GM19395 (cell line): ENCODE measurements around the gene CCDC159.
"Not testable (repeated sequence)": the region's sequence is repeated elsewhere in the genome, so short reads cannot be mapped to it uniquely, and the experiment has no call there.

ENCODE experiments used
- ATAC-seq: cut with Tn5 transposase; IDR thresholded peaks from one replicate; pipeline ENCODE4 v1.9.1; 2021; ENCODE audit warnings: mild to moderate bottlenecking, moderate library complexity; ENCODE audit not compliant: unreplicated experiment

Gene CCDC159

DNA sequence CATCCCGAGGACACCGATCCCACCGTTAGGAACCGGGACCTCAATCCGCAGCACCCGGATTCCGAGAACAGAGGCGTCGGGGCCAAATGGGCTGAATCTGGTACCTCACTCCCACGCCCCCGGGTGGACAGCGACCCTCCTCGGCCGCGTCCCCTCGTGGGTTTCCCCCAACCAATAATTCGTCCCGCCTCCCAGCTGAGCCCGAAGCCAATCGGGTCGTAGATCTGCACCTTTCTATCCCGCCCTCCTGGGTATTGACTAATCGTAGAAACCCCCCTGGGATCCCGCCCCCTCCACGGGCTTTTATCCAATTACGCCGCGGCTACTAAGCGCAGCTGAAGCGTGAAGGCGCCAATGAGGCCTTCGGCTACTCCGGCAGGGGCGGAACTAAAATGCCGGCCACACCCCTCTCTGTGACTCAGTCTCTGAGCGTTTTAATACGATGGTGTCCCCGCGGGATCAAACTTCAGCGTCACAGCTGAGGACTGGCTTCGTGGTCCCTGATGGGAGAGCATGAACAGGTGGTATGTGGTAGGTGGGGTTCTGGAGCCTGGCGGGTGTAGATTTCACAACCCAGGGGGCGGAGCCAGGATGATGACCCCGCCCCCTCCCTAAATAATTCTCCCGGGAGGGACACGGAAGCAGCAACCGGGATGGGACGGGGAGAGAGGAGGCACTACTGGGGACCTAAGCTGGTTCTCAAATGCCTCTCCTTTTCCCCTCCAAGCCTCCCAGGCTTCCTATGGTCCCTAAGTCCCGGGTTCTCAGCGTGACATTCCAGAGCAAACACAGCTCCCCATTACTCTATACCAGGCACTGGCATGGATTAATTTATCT, at the start of gene CCDC159, which contains the start of gene TMEM205:
TSS of gene CCDC159 (plus strand) at position 416 of the 837 bp plus-strand sequence. CDS start at position 504, 88 bp downstream.
TSS of gene TMEM205 (minus strand) at position 165 of the 837 bp plus-strand sequence. CDS start 649 bp downstream, outside the sequence.
- peak; percentile 87 for ATAC-seq

DNA sequence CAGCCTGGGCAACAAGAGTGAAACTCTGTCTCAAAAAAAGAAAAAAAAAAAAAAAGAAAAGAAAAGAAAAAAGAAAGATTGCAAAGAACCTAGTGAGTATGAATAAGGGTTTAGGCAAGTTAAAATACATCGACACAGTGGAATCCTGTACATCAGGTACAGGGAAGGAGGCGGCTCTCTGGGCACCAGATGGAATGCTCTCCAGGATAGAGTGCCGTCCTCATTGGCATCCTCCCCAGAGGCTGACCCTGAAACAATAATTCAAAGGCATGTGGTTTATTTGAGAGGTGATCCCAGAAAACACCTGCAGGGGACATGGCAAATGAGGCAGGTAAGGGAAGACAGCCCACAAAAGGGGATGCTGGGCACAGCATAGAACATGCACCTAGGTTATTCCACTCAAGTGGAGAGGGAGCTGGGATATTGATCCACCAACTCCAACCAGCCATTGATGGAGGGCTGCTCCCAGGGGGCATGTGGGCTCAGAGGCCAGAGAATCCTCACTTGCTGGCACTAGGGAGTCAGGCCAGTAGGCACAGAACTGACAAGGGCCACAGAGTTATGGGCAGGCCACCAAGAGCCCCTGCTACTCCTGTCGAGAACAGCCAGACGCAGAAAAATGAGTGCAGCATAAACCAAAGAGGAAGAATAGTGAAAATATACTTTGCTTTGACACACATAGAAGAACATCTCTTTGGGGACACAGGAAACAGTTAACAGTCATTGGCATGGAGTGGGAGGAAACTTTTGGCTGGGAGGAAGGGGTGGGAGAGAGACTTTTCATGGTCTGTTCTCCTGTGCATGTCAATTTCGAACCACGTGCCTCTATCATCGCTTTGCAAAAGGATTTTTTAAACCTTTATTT, 46.1 kb upstream of the CCDC159 start:
- ATAC-seq, result no peak

GRCh38 chr19:11300811-11301120, 45.6 kb upstream of the CCDC159 start:
- ATAC-seq, result no peak

DNA sequence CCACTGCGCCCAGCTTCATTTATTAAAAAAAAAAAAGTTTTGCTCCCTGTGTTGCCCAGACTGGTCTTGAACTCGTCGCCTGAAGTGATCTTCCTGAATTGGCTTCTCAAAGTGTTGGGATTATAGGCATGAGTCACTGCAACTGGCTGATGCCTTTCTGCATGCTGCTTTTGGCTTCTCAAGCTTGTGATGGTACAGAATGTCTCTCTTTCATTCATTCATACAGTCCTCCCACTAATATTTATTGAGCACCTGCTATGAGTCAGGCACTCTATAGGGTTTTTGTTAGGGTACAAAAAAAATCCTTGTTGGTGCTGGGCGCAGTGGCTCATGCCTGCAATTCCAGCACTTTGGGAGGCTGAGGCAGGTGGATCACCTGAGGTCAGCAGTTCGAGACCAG, 41.4 kb upstream of the CCDC159 start:
- ATAC-seq, result no peak

DNA sequence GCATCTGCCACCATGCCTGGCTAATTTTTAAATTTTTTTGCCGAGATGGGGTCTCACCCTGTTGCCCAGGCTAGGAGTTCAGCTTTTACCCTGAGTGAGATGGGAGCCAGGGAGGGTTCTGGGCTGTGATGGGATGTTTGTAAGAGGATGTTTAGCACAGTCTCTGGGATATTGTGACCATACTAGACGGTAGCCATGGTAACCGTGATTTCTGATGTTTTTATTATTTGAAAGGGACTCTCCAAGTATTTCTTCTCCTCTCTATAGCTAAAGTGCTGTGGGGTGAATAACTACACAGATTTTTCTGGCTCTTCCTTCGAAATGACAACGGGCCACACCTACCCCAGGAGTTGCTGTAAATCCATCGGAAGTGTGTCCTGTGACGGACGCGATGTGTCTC, 40.0 kb upstream of the CCDC159 start:
- ATAC-seq, result no peak

DNA sequence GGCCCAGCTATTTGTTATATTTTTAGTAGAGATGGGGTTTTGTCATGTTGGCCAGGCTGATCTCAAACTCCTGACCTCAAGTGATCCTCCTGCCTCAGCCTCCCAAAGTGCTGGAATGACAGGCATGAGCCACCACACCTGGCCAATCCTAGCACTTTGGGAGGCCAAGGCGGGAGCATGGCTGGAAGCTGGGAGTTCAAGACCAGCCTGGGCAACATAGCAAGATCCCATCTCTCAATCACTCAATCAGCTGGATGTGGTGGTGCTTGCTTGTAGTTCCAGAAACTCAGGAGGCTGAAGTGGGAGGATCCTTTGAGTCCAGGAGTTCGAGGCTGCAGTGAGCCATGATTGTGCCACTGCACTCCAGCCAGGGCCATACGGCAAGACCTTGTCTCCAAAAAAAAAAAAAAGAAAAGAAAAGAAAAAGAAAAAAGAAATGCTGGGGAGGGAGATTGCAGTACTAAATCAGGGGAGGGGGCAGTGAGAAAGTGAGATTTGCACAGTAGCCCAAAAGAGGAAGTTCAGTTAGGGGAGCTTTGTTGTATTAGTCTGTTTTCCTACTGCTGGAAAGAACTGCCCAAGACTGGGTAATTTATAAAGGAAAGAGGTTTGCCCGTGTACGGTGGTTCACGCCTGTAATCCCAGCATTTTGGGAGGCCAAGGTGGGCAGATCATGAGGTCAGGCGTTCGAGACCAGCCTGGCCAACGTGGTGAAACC, 25.9 kb upstream of the CCDC159 start:
- not testable (repeated sequence) for ATAC-seq

DNA sequence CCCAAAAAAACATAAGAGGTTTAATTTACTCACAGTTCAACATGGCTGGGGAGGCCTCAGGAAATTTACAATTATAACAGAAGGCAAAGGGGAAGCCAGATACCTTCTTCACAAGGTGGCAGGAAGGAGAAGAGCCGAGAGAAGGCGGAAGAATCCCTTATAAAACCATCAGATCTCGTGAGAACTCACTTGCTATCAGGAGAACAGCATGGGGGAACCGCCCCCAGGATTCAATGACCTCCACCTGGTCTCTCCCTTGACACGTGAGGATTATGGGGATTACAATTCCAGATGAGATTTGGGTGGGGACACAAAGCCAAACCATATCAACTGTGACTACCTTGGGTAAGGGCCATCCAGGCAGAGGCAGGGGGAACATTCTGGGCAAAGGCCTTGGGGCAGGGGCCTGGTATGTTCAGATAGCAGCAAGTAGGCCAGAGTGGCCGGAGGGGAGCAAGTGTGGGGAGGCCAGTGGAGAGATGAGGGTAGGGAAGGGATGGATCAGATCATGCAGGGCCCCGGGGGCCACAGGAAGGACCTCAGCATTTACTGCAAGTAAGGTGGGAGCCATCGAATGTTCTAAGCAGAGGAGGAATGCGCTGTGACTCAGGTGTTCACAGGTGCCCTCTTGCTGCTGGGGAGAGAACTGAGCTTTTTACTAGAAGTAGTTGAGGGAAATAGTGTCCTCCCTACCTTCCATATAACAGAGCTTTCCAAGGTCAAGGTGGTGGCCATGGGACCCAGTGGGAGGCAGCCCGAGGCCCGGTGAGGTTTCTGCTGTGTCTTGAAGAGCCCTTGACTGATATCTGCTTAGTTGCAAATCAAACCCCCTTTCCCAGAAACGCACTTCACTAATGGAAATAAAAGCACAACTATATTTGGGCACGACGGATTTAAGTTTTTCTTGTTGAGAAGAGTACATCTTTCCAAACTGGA, 24.9 kb upstream of the CCDC159 start:
- ATAC-seq, result no peak

- ATAC-seq, result no peak
Observed at GRCh38 chr19:11322269-11323024, 23.9 kb upstream of the CCDC159 start.

GRCh38 chr19:11323601-11324078, 22.7 kb upstream of the CCDC159 start:
- peak; percentile 25 for ATAC-seq

DNA sequence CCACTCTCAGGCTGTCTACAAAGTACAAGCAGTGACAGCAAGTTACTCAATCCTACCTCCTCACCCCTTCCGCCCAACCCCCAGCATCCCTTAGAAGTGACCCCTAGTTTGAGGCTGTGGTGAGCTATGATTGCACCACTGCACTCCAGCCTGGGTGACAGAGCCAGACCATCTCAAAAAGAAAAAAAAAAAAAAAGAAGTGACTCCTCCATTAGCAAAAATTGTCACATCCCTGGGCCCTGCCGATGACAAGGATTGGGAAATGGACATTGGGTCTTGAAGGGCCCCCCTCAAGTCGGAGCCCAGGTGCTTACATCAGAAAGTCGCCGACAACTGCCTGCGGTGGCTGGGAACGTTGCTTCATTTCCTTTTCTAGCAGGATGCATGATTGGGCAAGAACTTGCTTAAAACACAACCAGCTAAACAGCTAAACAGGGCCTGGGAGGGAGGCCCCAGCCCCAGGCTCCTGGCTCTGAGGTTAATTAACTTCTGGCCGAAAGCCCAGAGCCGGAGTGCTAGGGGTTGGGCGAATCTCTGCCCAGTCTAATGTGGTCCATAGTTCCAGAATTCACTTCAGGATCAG, 22.1 kb upstream of the CCDC159 start:
- ATAC-seq, result peak; percentile 56

DNA sequence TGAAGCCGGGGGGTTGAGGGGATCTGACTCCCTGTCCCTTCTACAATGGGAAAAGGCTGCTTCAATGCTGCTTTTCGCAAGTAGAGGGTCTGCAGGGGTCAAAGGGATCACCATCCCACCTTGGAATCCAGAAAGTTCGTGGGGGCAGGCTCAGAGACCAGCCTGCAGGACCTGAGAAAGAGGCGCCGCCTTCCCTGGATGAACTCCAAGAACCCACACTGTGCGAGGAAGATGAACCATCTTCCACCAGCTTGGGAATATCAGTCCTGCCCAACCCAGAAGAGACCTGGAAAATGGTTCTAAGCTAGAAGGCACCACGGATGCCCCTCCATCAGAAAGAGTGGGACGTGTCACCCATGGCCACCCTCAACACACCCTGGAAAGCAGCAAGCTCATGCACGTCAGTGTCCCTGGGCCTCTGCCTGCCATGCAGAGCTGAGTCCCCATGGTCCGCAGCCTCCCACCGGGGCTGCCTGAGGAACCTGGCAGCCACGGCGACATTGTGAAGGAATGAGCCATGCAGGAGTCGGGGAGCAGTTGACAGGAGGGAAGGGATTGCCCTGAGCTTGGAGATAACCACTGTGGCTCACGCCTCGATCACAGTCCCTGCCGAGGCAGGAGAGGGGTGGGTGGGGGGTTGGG, 21.4 kb upstream of the CCDC159 start:
- no peak for ATAC-seq

DNA sequence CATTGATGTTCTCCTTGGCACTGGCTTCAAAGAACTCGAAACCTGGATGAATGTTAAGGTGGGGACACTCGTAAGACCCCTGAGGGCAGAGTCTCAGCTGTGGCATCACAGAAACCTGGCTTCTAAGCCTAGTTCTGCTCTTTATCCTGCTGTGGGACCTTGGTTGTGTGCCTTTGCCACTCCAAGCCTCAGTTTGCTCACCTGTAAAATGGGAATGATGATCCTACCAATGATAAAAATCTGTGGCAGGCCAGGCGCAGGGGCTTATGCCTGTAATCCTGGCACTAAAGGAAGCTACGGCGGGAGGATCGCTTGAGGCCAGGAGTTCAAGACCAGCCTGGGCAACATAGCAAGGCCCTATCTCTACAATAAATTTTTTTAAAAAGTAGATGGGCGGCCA, 20.8 kb upstream of the CCDC159 start:
- no peak for ATAC-seq

GRCh38 chr19:11330127-11330526, 16.2 kb upstream of the CCDC159 start:
- ATAC-seq, result no peak

GRCh38 chr19:11331502-11331901, 14.8 kb upstream of the CCDC159 start:
- no peak for ATAC-seq

GRCh38 chr19:11332822-11333221, 13.5 kb upstream of the CCDC159 start:
- ATAC-seq, result no peak

DNA sequence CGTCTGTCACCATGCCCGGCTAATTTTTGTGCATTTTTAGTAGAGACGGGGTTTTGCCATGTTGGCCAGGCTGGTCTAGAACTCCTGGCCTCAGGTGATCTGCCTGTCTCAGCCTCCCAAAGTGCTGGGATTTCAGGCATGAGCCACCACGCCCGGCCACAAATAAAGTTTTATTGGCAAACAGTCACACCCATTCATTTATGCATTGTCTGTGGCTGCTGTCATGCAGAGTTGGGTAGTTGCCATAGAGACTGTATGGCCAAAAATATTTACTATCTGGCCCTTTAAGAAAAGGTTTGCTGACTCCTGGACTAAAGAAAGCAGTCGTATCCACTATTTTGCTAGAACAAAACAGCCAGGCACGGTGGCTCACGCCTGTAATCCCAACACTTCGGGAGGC, 12.5 kb upstream of the CCDC159 start:
- not testable (repeated sequence) for ATAC-seq

DNA sequence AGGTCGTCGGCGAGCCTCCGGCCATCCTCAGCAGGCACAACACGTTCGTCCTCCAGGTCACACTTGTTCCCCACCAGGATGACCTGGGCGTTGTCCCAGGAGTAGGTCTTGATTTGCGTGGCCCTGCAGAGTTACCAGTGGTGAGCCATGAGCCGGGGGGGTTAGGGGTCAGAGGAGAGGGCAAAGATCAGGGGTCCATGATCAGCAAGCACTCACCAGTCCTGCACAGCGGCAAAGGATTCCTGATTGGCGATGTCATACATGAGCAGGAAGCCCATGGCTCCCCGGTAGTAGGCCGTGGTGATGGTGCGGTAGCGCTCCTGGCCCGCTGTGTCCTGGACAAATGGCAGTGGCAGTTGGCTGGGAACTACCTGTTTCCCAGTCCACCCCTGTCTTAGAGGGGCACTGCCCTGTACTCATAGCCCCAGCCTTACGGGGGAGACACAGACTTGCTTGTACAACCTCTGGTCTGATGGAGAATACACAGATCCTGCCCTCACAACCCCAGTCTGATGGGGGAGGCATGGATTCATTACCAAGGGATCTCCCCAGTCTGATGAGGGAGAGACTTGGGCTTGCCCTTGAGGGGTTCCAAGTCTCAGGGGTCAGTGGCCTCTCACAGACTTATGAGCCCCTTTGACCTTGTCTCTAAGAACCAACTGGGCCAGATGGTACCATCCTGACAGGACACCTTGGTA, 10.7 kb upstream of the CCDC159 start:
- no peak for ATAC-seq

GRCh38 chr19:11337080-11337479, 9.2 kb upstream of the CCDC159 start:
- ATAC-seq, result no peak
